ENCODE results near the gene ZNF747.
"Not testable (repeated sequence)": the region's sequence is repeated elsewhere in the genome, so short reads cannot be mapped to it uniquely, and the experiment has no call there.

ZNF747 gene

DNA sequence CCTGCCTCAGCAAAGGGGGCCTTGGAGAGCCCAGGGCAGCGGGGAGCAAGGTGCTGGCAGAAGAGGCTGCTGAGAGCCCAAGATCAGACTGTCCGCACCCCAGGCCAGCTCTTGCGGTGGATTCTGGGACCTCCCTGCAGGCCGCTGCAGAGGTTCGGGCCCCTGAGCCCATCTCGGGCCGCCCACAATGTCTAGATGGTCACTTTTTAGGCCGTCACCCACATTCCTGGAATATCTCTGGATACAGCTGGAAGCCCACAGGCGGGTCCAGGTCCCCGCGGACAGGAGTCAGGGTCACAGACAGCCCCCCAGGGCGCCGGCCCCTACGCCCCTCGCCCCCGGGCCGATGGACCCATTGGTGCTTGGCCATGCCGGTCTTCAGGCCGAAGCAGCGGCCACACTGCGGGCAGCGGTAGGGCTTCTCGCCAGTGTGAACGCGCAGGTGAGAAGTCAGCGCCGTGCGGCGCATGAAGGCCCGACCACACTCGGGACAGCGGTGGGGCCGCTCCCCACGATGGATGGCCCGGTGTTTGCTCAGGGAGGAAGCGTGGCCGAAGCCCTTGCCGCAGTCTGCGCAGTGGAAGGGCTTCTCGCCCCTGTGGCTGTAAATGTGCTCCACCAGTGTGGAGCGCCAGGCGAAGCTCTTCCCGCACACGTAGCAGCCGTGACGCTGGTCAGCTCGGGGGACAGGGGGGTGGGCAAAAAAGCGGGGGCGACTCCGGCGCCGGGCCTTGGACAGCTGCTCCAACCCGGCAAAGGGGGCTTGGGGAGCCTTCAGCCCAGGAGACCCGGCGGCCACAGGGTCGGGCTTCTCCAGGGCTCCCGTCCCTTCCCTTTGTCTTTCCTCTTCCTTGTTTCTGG, 2.1 kb downstream of the ZNF747 start:
- no peak for DNase-seq

DNA sequence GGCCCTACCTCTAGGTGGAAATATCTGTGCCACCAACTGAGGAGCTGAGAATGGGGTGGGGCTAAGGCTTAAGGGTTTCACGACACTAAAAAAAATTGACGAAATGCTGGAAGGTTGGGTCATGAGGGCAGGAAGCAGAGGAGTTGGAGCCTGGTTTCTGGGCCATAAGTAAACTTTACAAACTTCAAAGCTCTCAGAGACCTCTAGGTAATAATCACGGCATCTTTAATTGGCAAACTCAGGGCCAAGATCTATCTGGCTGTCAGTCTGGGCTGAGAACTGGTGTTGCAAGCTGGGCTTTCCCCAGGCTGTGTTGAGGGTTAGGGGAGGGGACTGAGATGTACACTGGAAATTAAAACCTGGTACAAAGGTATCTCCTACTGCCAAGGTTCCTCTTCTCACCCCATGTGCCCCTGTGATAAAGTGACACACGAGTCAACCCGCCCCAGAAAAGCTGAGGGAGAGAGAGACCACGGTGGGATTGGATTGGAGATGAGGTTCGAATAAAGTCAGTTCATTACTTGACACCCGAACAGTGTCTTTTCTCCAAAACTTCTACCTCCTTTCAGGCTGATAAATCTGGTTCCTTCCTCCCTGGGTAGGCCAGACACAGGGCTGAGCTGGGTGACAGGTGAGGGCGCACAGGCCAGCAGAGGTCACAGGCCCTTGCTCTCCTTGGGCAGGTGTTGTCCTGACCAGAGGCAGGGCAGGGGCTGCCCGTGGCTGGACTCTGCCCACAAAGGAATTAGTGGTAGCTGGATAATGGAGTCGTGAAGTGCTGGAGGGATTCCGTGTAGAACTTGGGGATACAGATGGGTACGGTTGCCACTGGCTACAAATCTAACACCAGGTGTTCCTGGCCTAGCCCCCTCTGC, 4.3 kb downstream of the ZNF747 start:
- no peak for DNase-seq

DNA sequence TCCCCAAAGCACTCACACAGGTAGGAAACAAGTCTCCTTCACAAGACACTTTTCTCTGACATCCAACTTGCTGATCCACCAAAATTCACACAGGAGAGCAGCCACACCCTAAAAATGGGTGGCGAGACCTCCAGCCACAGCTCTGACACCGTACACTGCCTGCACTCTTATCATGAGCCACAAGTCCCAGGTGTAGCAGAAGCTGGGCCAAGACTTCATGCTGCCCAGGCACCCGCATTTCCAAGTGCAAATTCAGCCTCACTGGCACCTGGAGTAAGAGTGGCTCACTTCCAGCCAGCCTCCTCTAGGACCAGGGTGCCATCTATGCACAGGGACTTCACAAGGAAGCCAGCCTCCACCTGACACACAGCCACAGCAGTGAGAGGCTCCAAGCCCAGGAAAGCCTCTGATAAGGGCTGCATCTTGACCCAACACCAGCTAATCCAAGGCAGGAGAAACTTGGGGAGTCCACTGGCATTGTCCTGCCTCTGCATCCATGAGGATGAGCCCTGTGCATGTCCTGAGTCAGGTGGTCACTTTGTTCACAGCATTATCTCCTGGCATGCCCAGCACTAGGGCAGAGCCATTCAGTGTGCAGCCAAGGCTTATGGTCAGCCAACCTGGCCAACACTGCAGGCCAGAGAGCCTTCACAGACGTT, 5.7 kb downstream of the ZNF747 start:
- DNase-seq: no peak

DNA sequence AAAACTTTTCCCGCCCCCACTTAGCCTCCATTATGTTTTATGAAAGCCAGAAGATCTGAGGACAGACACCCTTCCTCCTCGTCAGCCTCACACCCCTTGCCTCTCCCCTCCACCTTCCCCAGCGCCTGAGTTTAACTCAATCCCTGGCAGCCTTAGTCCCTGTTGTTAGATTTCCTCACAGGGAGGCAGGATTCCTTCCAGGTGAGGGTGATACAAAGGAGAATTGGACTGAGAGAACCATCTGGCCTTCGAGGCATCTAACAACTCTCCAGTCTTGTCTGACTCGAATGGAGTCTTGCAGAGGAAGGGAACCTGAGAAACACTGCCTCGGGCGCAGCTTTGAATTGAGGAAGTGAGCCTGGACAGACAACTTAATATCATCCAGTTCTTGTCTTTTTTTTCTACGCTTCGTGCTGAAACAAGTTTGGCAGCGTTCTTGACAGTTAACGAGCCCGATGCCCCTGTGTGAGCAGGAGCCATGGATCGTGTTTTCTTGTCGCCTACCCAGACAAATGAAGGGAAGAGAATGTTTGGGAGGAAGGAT, 7.0 kb downstream of the ZNF747 start:
- no peak for DNase-seq

DNA sequence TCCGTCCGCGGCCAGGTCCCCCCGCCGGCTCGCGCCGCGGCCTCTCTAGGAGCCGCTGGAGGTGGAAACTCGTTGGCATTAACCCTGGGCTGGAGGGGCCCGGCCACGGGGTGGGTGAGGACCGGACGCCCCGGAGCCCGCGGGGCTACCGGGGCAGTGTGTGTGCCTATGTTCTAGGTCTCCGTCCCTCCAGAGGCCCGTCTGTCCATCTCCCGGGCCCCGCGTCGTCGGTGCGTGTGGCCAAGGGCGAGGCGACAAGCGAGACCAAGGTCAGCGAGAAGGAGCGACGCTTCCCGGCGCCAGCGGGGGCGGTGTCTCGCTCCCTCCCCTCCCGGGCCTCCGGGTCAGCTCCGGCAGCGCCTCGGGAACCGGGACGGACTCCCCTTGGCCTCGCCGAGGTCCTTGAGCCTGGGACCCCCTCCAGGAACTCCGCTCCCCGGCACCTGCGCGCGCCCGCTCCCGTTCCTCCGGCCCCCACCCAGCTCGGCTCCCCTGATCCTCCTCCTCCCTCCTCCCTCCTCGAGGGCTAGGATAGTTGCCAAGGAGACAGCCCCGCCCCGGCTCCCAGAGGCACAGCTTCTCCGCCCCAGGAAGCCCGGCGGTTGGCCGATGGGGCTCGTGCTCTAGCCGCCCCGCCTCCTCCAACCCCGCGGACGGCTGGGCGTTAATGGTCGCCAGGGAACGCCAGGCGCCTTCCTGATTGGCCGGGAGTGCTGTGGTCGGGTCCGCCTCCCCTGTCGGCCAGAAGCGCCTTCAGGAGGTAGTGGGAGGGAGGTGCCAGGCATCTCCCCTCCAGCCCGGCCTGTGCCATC, 7.6 kb downstream of the ZNF747 start:
- peak; percentile 98 for DNase-seq

DNA sequence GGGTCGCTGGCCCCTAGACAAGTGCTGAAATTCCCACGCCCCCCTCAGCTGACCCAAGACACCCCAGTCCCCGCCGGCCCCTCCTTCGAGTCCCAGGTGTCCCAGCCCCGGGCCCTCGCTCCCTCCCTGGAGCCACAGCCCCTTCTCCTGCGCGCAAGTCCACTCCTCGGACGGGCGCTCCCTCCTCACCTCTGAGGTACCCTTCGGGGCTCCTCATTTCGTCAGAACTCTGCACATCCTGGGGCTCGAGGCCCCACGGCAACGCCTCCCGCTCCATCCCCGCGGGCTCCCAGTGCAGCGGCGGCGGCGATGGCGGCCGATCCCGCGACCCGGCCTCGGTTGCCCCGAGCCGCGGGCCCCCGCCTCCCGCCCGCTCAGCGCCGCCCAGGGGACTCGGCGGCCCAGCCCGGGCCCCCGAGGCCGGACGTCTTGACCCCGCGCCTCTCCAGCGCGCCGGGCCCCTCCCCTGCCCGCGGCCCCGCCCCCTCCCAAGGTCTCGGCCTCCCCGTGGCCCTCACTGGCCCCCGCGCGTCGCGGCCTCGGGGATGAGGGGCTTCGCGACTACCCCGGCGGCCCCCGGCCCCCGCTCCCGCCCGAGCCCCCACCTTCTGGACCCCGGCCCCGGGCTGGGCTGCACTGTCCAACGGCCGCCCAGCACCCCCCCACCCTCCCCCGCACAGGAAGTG, 8.4 kb downstream of the ZNF747 start, which contains the start of gene ZNF768:
Gene ZNF768 (minus strand): TSS at position 430 of the 686 bp plus-strand sequence. CDS start 153 bp downstream, at position 277.
- peak; percentile 6 for DNase-seq

DNA sequence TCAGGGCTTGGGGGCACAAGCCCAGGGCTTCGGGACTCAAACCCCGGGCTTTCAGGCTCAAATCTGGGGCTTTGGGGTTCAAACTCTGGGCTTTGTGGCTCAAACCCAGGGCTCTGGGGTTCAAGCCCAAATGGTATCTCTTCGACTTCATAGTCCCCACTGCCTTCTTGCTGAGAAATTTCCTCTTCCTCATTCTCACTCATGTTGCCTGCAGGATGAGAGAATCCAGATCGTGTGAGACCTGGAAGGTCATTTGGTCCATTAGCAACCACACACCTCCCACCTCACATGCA, 8.9 kb downstream of the ZNF747 start:
- DNase-seq: no peak

DNA sequence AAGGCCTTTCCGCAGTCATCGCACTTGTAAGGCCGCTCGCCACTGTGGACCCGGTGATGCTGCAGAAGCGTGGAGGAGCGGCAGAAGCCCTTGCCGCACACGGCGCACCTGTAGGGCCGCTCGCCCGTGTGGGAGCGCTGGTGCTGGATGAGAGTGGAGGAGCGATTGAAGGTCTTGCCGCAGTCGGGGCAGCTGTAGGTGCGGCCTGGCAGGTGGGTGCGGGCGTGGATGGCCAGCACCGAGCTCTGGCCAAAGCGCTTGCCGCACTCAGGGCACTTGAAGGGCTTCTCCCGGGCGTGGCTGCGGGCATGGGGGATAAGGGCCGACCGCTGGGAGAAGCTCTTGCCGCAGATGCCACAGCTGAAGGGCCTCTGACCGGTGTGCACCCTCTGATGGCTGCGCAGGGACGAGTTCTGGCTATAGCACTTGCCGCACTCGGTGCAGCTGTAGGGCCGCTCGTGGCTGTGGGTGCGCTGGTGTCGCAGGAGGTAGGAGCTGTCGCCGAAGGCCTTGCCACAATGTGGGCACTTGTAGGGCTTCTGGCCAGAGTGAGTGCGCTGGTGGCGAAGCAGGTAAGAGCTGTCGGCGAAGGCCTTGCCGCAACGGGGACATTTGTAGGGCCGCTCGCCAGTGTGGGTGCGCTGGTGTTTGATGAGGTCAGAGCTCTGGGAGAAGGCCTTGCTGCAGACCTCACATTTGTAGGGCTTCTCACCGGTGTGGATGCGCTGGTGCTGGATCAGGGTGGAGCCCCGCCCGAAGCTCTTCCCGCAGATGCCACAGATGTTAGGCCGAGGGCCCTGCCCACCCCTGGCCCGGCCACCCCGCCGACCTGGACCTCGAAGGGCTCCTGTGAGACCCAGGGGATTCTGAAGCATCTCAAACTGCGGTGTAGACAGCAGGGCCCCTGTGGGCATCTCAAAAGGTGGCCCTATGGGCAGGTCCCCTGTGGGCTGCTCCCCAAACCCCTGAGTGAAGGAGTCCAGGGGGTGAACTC, 9.8 kb downstream of the ZNF747 start:
- no peak for DNase-seq

DNA sequence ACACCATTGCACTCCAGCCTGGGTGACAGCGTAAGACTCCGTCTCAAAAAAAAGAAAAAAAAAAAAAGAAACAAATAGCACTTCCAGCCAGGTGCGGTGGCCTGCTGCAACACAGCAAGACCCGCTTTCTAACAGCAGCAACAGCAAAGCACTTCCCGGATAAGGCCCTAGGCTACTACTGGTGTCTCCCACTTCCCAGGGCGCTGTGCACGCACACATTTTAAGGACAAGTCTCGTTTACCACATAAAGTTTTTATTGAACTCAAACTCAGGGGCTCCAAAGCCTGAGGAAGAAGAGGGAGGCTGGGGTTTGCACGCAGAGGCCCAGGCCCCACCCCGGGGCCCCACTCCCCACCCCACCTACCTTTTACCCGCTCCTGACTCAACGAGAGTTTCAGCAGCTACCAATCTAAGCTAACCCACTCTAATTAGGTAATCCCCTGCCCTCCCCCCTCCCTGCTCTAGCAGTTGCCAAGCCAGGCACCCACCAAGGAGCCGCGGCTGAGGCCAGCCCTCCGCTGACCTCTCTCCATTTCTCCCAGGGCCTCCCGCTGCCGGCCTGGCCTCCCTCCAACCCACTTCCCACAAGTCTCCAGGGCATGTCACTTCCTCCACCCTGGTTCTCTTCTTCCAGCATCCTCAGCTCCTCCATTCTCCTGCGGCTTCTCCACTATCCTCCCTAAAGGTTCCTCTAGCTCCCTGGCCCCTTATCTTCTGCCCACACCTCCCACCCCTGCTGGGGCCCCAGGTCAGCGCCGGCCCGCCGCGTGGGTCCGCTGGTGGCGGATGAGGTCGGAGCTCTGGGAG, 10.7 kb downstream of the ZNF747 start:
- DNase-seq: no peak

DNA sequence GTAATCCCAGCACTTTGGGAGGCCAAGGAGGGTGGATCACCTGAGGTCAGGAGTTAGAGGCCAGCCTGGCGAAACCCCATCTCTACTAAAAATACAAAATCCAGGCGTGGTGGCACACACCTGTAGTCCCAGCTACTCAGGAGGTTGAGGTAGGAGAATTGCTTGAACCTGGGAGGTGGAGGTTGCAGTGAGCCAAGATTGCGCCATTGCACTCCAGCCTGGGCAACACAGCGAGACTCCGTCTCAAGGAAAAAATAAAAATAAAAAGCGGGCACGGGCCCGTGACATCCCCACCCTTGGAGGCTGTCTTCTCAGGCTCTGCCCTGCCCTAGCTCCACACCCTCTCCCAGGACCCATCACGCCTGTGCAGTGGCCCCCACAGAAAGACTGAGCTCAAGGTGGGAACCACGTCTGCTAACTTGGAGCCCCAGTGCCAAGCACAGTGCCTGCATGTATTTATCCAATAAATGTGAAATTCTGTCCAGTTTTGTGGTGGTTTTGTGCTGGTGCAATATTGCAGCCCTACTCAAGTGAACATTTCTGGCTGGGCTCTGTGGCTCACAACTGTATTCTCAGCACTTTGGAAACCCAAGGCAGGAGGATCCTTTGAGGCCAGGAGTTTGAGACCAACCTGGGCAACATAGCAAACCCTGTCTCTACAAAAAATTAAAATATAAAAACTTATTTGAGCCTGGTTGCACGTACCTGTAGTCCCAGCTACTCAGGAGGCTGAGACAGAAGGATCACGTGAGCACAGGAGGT, 11.8 kb downstream of the ZNF747 start:
- DNase-seq: not testable (repeated sequence)

DNA sequence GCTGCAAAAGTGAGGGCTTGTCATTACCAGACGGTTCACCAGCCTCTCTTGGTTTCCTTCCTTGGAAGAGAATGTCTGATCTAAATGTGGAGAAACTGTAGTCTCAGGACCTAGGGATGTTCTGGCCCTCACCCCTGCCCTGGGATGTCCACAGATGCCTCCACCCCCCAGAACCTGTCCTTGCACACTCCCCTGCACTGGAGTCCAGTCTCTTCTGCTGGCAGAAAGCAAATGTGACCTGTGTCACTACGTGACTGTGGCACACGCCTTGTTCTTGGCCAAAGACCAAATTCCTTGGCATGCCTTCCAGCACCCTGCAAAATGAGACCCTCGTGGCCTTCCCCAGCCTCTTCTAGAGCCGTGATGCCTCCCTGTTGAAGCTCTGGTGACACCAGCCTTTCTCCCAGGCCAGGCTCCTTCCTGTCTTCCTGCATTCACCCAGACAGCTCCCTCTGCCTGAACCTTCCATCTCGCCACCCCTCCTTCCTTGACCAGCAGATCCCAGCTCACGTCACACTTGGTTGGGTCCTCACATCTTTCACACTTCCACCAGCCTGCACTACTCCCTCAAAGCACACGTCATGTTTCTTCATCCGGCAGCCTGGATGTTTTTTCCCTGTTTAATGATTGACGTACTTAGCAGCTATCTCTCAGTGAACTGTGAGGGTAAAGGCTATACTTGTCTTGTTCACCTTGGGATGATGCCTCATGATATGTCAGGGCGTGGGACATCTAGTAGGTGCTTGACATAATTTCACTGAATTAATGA, 12.6 kb downstream of the ZNF747 start:
- no peak for DNase-seq

DNA sequence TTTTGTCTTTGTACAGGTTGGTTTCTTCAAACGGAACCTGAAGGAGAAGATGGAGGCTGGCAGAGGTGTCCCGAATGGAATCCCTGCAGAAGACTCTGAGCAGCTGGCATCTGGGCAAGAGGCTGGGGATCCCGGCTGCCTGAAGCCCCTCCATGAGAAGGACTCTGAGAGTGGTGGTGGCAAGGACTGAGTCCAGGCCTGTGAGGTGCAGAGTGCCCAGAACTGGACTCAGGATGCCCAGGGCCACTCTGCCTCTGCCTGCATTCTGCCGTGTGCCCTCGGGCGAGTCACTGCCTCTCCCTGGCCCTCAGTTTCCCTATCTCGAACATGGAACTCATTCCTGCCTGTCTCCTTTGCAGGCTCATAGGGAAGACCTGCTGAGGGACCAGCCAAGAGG, 13.2 kb downstream of the ZNF747 start:
- DNase-seq: no peak

DNA sequence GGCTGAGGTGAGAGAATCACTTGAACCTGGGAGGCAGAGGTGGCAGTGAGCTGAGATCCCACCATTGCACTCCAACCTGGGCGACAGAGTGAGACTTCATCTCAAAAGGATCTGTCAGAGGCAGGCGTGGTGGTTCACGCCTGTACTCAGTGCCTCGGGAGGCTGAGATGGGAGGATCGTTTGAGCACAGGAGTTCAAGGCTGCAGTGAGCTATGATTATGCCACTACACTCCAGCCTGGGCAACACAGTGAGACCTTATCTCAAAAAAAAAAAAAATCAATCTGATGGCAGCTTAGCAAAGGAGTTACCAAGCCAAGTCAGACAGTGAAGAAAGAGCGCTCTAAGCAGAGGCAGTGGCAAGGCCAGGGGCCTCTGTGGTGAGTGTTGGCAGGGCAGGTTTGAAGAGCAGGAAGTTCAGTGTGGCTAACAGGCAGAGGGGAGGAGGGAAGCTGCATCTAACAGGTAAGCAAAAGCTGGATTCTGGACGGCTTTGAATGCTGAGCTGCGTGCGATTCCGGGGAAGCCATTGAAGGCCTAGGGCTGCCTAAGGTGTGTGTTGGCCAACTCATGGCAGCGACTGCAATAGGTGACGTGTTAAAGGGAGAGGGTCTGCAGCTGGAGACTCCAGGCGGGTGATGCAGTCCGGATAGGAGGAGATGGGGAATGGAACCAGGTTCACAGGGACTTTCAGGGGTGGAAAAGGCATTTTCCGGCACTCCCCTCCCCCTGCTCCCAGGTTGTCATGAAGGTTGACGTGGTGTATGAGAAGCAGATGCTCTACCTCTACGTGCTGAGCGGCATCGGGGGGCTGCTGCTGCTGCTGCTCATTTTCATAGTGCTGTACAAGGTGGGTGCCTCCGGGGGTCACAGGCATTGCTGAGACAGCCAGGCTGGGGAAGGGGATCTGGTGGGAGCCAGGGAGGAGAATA, 15.3 kb downstream of the ZNF747 start:
- no peak for DNase-seq

DNA sequence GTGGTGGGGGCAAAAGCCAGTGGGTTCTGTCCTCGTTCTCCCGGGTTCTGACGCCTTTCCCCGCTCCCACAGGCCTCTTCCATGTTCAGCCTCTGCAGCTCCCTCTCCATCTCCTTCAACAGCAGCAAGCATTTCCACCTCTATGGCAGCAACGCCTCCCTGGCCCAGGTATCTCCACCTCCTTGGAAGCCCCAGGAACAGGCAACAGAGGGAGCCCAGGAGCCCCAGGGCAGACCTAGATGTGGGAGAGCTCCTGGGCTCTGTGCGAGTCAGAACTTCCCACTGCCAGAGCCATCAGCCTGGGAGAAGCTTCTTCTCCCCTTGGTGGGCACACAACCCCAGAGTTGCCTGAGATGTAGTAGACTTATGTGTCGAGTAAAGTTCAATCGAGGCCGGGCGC, 16.1 kb downstream of the ZNF747 start:
- DNase-seq: no peak

DNA sequence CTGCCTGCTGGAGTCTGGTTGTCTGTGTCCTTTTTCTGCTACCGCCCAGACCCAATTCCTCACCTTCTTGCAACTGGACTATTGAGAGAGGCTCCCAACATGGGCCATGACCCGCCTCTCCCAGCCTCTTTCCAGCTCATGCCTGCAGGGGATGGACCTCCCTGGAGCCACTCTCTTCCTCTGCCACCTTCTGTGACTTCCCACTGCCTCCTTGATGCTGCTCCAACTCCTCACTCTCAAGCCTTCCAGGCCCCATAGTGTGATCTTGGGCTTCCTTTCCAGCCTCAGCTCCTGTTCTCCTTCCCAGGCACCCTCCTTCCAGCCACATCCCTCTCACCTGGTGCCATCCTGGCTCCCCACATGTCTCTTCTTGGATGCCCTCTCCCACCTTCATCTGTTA, 19.4 kb downstream of the ZNF747 start:
- no peak for DNase-seq

DNA sequence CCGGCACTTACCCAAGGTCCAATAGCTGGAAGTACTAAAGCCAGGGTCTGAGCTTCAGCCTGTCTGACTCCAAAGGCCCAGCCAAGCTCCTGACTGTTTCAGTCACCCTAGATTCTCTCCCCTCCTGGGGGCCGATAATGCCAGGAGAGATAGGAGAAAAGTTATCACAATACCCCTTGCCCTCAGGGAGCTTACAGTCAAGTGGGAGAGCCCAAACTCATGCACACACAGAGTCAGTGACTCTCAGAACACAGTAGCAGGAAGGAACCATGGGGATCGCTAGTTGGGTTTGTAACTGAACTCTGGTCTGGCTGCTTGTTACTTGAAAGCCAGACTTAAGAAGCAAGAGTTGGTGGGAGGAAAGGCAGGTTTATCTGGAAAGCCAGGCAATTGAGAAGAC, 23.1 kb downstream of the ZNF747 start:
- DNase-seq: no peak

Measured in fibroblast of skin of right biceps (primary cell).